Spleen (tissue), 11 donors: ENCODE results near the gene CAMK1D. TPM values are rescaled to one million over a fixed set of nuclear protein-coding genes. Genes with fewer than 3 reads are reported as not detected.

ENCODE experiments used
- DNase-seq: peaks from one replicate; pipeline ENCODE4 v3.0.0-alpha.2; 2020
- H3K27ac ChIP-seq, 8 donors: fragments of 200-600 bp; sonication (generic) in 7 of 8; 1 replicate in 4 of 8; 2 replicates in 4 of 8; pipeline versions ENCODE4 v1.5.0 to v1.8.0; 2016 to 2021; ENCODE audit warnings: inconsistent platforms in 4 of 8, mild to moderate bottlenecking in 4 of 8, moderate library complexity in 1 of 8
- H3K27me3 ChIP-seq, 7 donors: fragments of 200-600 bp; sonication (generic) in 6 of 7; replicated peaks in 1 of 7; 1 replicate in 4 of 7; 2 replicates in 3 of 7; pipeline versions ENCODE4 v1.5.0 to v1.8.0; 2016 to 2021; ENCODE audit warnings: inconsistent platforms in 3 of 7, mild to moderate bottlenecking in 1 of 7
- H3K36me3 ChIP-seq, 6 donors: fragments of 200-600 bp; sonication (generic) in 5 of 6; 1 replicate in 4 of 6; 2 replicates in 2 of 6; pipeline versions ENCODE4 v1.5.0 to v1.8.0; 2016 to 2021; ENCODE audit warnings: inconsistent platforms in 2 of 6
- H3K4me1 ChIP-seq, 6 donors: fragments of 200-600 bp; sonication (generic) in 5 of 6; 1 replicate in 3 of 6; 2 replicates in 3 of 6; pipeline versions ENCODE4 v1.5.0 to v1.8.0; 2016 to 2021; ENCODE audit warnings: inconsistent platforms in 3 of 6
- H3K4me3 ChIP-seq, 8 donors: fragments of 200-600 bp; sonication (generic) in 7 of 8; 1 replicate in 4 of 8; 2 replicates in 4 of 8; pipeline versions ENCODE4 v1.5.0 to v1.8.0; 2016 to 2021; ENCODE audit warnings: inconsistent platforms in 4 of 8, mild to moderate bottlenecking in 4 of 8, moderate library complexity in 2 of 8
- H3K9me3 ChIP-seq, 8 donors: fragments of 200-600 bp; sonication (generic) in 7 of 8; 1 replicate in 4 of 8; 2 replicates in 4 of 8; pipeline versions ENCODE4 v1.5.0 to v1.8.0; 2016 to 2021; ENCODE audit warnings: inconsistent platforms in 4 of 8
- POLR2A ChIP-seq, 3 donors: fragments of 450-650 bp; IDR thresholded peaks; one replicate each; pipeline ENCODE4 v1.5.1; 2017; ENCODE audit warnings: antibody characterized with exemption in 3 of 3, mild to moderate bottlenecking in 1 of 3
- POLR2AphosphoS5 ChIP-seq, 3 donors: sonication (generic); formaldehyde crosslinking; IDR thresholded peaks; one replicate each; pipeline ENCODE4 v1.5.1; 2017; ENCODE audit warnings: antibody characterized with exemption in 3 of 3
- WGBS, 5 donors: extraction: QIAGEN DNeasy Blood & Tissue Kit in 3 of 5; methylation state at CpG; one replicate each; pipeline versions ENCODE4 v1.1.5 to v1.1.7; 2013 to 2018; 5-methylcytosine and 5-hydroxymethylcytosine counted together
- intact Hi-C: fragments of 100-400 bp; cut with DNase I; formaldehyde crosslinking; loops from one replicate; pipeline ENCODE4 v1.15.0; 2023; ENCODE audit warnings: low total_unique reads
- polyA plus RNA-seq, 3 donors: library from polyadenylated mRNA; stranded (reverse); fragments of 200-250 nt; gene quantifications; one replicate each; pipeline ENCODE4 v1.2.1, GENCODE V29; 2013
- total RNA-seq, 7 donors: library from RNA; depleted of rRNA in 3 of 7; stranded (reverse); fragments of >200 nt in 3 of 7; fragmentation: NEBNext Ultra II Directional in 4 of 7; extraction: Animal tissue kit (Norgen Biotek cat#: 25700) in 4 of 7; gene quantifications; one replicate each; pipeline versions ENCODE4 v1.1.0 to v1.2.1, GENCODE V29; 2016 to 2021
- TF ChIP-seq, protein P1 (sequence below), 11 experiments: fragments of 200-600 bp in 7 of 11; fragments of 450-650 bp in 4 of 11; sonication (generic) in 4 of 11; IDR thresholded peaks in 8 of 11; conservative IDR thresholded peaks in 3 of 11; 1 replicate in 7 of 11; 2 replicates in 4 of 11; pipeline versions ENCODE4 v1.4.0 to v1.8.0; 2016 to 2021; ENCODE audit warnings: antibody characterized with exemption in 11 of 11, inconsistent platforms in 4 of 11, mild to moderate bottlenecking in 1 of 11
- donor health status: healthy with polysubstance abuse.
- donor health status: DM: no; HTN: no; CAD: no; lungs with moderate emphysema.
- donor health status: DM: no; HTN: no; CAD: no.
- donor health status: Bipolar disorder and iron deficiency.
- donor health status: healthy.
- donor health status: DM: no; HTN: no; CAD: no.
- donor health status: DM: yes; HTN: yes; CAD: no.

Gene CAMK1D
- total and polyA plus RNA-seq, 10 donors: 6.8 to 34.5 (median 20.0) TPM

DNA sequence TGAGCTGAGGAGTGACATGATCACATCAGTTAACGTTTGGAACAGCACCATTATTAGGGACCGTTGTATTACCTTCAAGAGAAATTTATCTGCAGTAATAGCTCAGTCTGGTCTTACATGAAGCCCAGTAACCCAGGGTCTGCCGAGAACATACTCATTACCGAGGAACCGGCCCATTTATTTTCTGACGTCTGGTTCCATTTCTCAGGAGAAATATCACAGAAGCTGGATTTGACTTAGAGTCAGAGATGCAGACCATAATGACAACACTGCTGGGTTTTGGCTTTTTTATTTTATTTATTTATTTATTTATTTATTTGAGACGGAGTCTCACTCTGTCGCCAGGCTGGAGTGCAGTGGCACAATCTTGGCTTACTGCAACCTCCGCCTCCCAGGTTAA is 489.0 kb downstream of the CAMK1D start:
- H3K9me3 ChIP-seq: no peaks in the 10 kb centered on the region
- no peak for TF ChIP-seq POLR2AphosphoS5 (IDR thresholded peaks at IDR 0.05)
- TF ChIP-seq POLR2A (IDR thresholded peaks at IDR 0.05): no peak
- TF ChIP-seq, protein P1, sequence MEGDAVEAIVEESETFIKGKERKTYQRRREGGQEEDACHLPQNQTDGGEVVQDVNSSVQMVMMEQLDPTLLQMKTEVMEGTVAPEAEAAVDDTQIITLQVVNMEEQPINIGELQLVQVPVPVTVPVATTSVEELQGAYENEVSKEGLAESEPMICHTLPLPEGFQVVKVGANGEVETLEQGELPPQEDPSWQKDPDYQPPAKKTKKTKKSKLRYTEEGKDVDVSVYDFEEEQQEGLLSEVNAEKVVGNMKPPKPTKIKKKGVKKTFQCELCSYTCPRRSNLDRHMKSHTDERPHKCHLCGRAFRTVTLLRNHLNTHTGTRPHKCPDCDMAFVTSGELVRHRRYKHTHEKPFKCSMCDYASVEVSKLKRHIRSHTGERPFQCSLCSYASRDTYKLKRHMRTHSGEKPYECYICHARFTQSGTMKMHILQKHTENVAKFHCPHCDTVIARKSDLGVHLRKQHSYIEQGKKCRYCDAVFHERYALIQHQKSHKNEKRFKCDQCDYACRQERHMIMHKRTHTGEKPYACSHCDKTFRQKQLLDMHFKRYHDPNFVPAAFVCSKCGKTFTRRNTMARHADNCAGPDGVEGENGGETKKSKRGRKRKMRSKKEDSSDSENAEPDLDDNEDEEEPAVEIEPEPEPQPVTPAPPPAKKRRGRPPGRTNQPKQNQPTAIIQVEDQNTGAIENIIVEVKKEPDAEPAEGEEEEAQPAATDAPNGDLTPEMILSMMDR (IDR thresholded peaks at IDR 0.05 in 8 of 11, conservative IDR thresholded peaks at IDR 0.05 in 3 of 11): no peak
- H3K4me1 ChIP-seq: peaks cover 0 to 27% (median 9%) of the 10 kb centered on the region in 6 donors

DNA sequence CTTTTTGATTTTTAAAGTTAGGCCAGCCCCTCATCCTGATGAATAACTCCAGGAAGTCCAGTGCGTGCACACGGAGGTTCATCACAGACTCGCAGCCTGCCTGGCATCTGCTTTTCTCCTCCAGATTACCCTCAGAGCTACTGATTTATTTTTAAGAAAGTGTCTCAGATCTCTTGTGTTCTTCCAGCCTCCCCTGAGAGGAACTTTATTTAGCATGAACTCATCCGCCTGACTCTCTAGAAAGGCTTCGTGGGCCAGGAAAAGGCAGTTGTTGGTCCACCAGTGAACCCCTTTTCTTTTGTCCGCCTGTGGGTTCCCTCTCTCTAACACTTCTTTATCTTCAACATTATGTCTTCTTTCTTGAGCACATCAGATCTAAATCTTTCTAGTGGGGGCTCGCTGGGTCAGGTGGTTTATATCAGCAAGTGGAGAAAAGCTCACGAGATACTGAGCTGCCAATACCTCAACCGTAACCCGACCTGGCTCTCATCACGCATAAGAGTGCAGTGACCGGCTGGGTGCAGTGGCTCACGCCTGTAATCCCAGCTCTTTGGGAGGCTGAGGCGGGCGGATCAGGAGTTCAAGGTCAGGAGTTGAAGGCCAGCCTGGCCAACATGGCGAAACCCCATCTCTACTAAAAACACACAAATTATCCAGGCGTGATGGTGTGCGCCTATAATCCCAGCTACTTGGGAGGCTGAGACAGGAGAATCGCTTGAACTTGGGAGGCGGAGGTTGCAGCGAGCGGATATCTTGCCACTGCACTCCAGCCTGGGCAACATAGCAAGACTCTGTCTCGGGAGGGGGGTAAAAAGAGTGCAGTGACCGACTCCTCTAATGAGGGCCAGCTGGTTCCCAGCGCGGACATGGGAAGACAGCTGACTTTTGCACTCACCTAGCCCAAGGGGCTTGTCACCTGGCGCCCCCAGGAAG is 489.9 kb downstream of the CAMK1D start:
- Histone ChIP-seq H3K27me3 (no peaks in the 10 kb centered on the region), H3K9me3 (no peaks in the 10 kb centered on the region), H3K36me3 (no peaks in the 10 kb centered on the region), H3K27ac (peak overlapping the region in 4 of 8 donors; percentile 11 to 69 (median 48)), H3K4me1 (peaks cover 0 to 29% (median 9%) of the 10 kb centered on the region in 6 donors), H3K4me3 (no peak overlapping the region)
- TF ChIP-seq POLR2A (IDR thresholded peaks at IDR 0.05) (no peak), POLR2AphosphoS5 (IDR thresholded peaks at IDR 0.05) (no peak)
- TF ChIP-seq, protein P1 (IDR thresholded peaks at IDR 0.05 in 8 of 11, conservative IDR thresholded peaks at IDR 0.05 in 3 of 11): no peak
- DNase-seq: peak; percentile 24
- 83 to 89% (median 85%) methylated on average over 27 of the region's 27 CpGs for WGBS, 5 donors
- intact Hi-C loops: no loop called here

More for the DNA sequence above, 489.0 kb downstream of the CAMK1D start:
- no peak for DNase-seq
- Histone ChIP-seq H3K4me3 (no peak overlapping the region), H3K27me3 (no peaks in the 10 kb centered on the region), H3K36me3 (no peaks in the 10 kb centered on the region), H3K27ac (no peak overlapping the region)
- 84 to 93% (median 86%) methylated on average over 9 of the region's 9 CpGs for WGBS, 5 donors
- intact Hi-C loops: no loop called here

DNA sequence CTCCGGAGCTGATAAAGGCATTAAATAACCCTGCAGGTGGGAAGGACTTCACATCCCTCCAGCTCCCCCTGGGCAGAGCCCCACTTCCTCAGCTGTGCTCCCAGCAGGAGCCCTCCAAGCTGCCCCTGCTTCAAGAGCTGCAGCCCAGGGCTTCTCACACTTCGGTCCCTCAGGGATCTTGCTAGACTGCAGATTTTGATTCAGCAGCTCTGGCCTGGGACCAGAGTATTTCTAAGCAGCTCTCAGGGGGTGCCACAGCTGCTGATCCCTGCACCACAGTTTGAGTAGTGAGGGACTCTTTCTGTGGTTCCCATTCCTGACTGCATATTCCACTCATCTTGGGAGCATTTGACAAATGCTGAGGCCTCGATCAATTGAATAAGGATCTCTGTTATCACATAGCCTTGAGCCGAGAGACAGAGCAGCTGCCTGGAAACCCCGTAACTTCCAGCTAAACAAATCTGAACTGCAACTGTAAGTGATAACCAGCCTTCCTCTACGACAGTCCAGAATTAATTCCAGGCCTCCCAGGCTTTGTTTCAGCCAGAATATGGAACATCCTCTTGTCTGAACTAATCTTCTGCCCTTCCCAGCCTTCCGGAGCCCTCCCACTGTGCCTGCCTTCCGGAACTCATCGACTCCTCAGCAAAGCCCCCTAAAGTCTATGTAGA is 490.7 kb downstream of the CAMK1D start:
- H3K36me3 ChIP-seq: no peaks in the 10 kb centered on the region
- WGBS, 5 donors: 53 to 69% (median 63%) methylated on average over 8 to 9 of the region's 9 CpGs
- H3K27me3 ChIP-seq: no peaks in the 10 kb centered on the region
- H3K27ac ChIP-seq: peak overlapping the region in 6 of 8 donors; percentile 11 to 69 (median 42)
- H3K4me3 ChIP-seq: no peak overlapping the region
- no peaks in the 10 kb centered on the region for H3K9me3 ChIP-seq
- intact Hi-C loops: no loop called here
- DNase-seq: peak; percentile 57
- peaks cover 0 to 37% (median 12%) of the 10 kb centered on the region in 6 donors for H3K4me1 ChIP-seq
- TF ChIP-seq POLR2AphosphoS5 (IDR thresholded peaks at IDR 0.05) (peak in 1 of 3 donors; percentile 4), POLR2A (IDR thresholded peaks at IDR 0.05) (no peak)
- TF ChIP-seq, protein P1 (IDR thresholded peaks at IDR 0.05 in 8 of 11, conservative IDR thresholded peaks at IDR 0.05 in 3 of 11): no peak

DNA sequence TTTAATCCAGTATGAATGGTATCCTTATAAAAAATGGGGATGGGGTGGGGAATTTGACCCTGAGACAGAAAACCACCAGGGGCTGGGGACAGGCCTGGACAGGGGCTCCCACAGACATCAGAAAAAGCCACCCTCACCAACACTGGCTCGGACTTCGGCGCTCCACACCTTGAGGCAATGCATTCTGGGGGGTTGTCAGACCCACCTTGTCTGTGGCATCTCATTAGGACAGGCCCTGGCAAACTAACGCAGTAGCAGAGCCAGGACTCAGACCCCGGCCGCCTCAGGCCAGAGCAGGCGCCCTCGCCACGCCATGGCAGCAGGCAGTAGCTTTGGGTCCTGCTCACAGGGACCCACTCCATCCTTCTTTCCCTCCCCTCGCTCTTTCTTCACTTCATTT is 492.1 kb downstream of the CAMK1D start:
- no peaks in the 10 kb centered on the region for H3K27me3 ChIP-seq
- H3K4me1 ChIP-seq: peaks cover 0 to 30% (median 14%) of the 10 kb centered on the region in 6 donors
- H3K36me3 ChIP-seq: no peaks in the 10 kb centered on the region
- TF ChIP-seq POLR2AphosphoS5 (IDR thresholded peaks at IDR 0.05) (peak in 1 of 3 donors; percentile 16), POLR2A (IDR thresholded peaks at IDR 0.05) (no peak)
- WGBS, 5 donors: 89 to 94% (median 92%) methylated on average over 10 of the region's 10 CpGs
- H3K4me3 ChIP-seq: no peak overlapping the region
- intact Hi-C loops: no loop called here
- no peak for DNase-seq
- peak overlapping the region in 2 of 8 donors; percentile 21 to 42 for H3K27ac ChIP-seq
- no peaks in the 10 kb centered on the region for H3K9me3 ChIP-seq
